HEK293 (cell line): ENCODE results near the gene C3.

ENCODE experiments used
- CTCF ChIA-PET: fragments of 350-600 bp; formaldehyde crosslinking; extraction: SDS; loops from one replicate; lab custom pipeline; 2021; ENCODE audit warnings: antibody characterized with exemption; lab: Yijun Ruan, JAX
- POLR2A ChIA-PET: fragments of 300-600 bp; formaldehyde crosslinking; extraction: SDS; loops from one replicate; lab custom pipeline; 2020; ENCODE audit warnings: antibody characterized with exemption, inconsistent platforms; lab: Yijun Ruan, JAX
- H3K27ac ChIP-seq: fragments of 200-500 bp; sonication (Bioruptor generic); 2 replicates; pipeline ENCODE4 v1.5.1; 2014; ENCODE audit warnings: low read depth, low read length, control low read depth, inconsistent platforms; ENCODE audit errors: extremely low read depth
- H3K36me3 ChIP-seq, 2 experiments: fragments of 200-500 bp in 1 of 2; sonication (Bioruptor generic) in 1 of 2; 1 replicate in 1 of 2; 2 replicates in 1 of 2; pipeline ENCODE4 v1.5.1; 2014 to 2017; ENCODE audit warnings: inconsistent platforms in 2 of 2, low read length in 2 of 2; ENCODE audit not compliant: control insufficient read depth in 2 of 2, insufficient read depth in 1 of 2
- H3K4me1 ChIP-seq: fragments of 200-500 bp; sonication (Bioruptor generic); 2 replicates; pipeline ENCODE4 v1.5.1; 2014; ENCODE audit warnings: mild to moderate bottlenecking, low read length, inconsistent platforms; ENCODE audit not compliant: control insufficient read depth, insufficient read depth
- H3K4me3 ChIP-seq: 2 replicates; pipeline ENCODE4 v1.5.1; 2011; ENCODE audit warnings: low read depth, mild to moderate bottlenecking, control low read depth, low read length, moderate library complexity
- H3K9me3 ChIP-seq: fragments of 200-500 bp; sonication (Bioruptor generic); 2 replicates; pipeline ENCODE4 v1.5.1; 2014; ENCODE audit warnings: low read depth, low read length, inconsistent platforms; ENCODE audit not compliant: control insufficient read depth, insufficient read depth
- EGR2 ChIP-seq: fragments of 450-650 bp; formaldehyde crosslinking; IDR thresholded peaks from 2 replicates; pipeline ENCODE4 v1.5.1; 2016; ENCODE audit warnings: low read depth, missing biosample characterization, missing genetic modification characterization
- GFI1B ChIP-seq: fragments of 450-650 bp; formaldehyde crosslinking; IDR thresholded peaks from 2 replicates; pipeline ENCODE4 v1.5.1; 2016; ENCODE audit warnings: missing biosample characterization, missing genetic modification characterization
- KLF1 ChIP-seq: fragments of 450-650 bp; formaldehyde crosslinking; IDR thresholded peaks from 2 replicates; pipeline ENCODE4 v1.5.1; 2016; ENCODE audit warnings: missing biosample characterization, missing genetic modification characterization
- KLF9 ChIP-seq: fragments of 450-650 bp; formaldehyde crosslinking; IDR thresholded peaks from 2 replicates; pipeline ENCODE4 v1.5.1; 2016; ENCODE audit warnings: missing biosample characterization, missing genetic modification characterization, low read depth
- MEIS1 ChIP-seq: sonication (generic); formaldehyde crosslinking; IDR thresholded peaks from 2 replicates; pipeline ENCODE4 v1.8.1; 2022; ENCODE audit warnings: missing genetic modification reagents, mild to moderate bottlenecking, borderline replicate concordance
- PRDM4 ChIP-seq: fragments of 450-650 bp; formaldehyde crosslinking; IDR thresholded peaks from 2 replicates; pipeline ENCODE4 v1.5.1; 2017; ENCODE audit warnings: missing biosample characterization, missing genetic modification characterization
- SP2 ChIP-seq: fragments of 450-650 bp; formaldehyde crosslinking; IDR thresholded peaks from 2 replicates; pipeline ENCODE4 v1.5.1; 2016; ENCODE audit warnings: missing biosample characterization, missing genetic modification characterization
- SP3 ChIP-seq: fragments of 450-650 bp; formaldehyde crosslinking; IDR thresholded peaks from 2 replicates; pipeline ENCODE4 v1.5.1; 2016; ENCODE audit warnings: missing biosample characterization, missing genetic modification characterization
- WT1 ChIP-seq: fragments of 450-650 bp; formaldehyde crosslinking; IDR thresholded peaks from 2 replicates; pipeline ENCODE4 v1.5.1; 2016; ENCODE audit warnings: missing biosample characterization, missing genetic modification characterization
- ZBTB49 ChIP-seq: fragments of 450-650 bp; formaldehyde crosslinking; IDR thresholded peaks from 2 replicates; pipeline ENCODE4 v1.5.1; 2016; ENCODE audit warnings: missing biosample characterization, missing genetic modification characterization, low read depth
- ZFHX2 ChIP-seq: fragments of 450-650 bp; formaldehyde crosslinking; conservative IDR thresholded peaks from 2 replicates; pipeline ENCODE4 v1.5.1; 2016; ENCODE audit warnings: missing biosample characterization, missing genetic modification characterization
- ZFP37 ChIP-seq: fragments of 450-650 bp; formaldehyde crosslinking; IDR thresholded peaks from 2 replicates; pipeline ENCODE4 v1.5.1; 2016; ENCODE audit warnings: missing biosample characterization, missing genetic modification characterization
- ZNF121 ChIP-seq: fragments of 450-650 bp; formaldehyde crosslinking; IDR thresholded peaks from 2 replicates; pipeline ENCODE4 v1.5.1; 2016; ENCODE audit warnings: missing biosample characterization, missing genetic modification characterization
- ZNF157 ChIP-seq: fragments of 450-650 bp; formaldehyde crosslinking; IDR thresholded peaks from 2 replicates; pipeline ENCODE4 v1.5.1; 2016; ENCODE audit warnings: missing biosample characterization, missing genetic modification characterization
- ZNF341 ChIP-seq: fragments of 450-650 bp; formaldehyde crosslinking; IDR thresholded peaks from 2 replicates; pipeline ENCODE4; 2016; ENCODE audit warnings: low read depth, missing biosample characterization, missing genetic modification characterization
- ZNF394 ChIP-seq: fragments of 450-650 bp; formaldehyde crosslinking; IDR thresholded peaks from 2 replicates; pipeline ENCODE4 v1.5.1; 2016; ENCODE audit warnings: missing biosample characterization, missing genetic modification characterization, mild to moderate bottlenecking, moderate library complexity, borderline replicate concordance
- ZNF514 ChIP-seq: fragments of 450-650 bp; formaldehyde crosslinking; IDR thresholded peaks from 2 replicates; pipeline ENCODE4 v1.5.1; 2016; ENCODE audit warnings: missing biosample characterization, missing genetic modification characterization
- ZNF571 ChIP-seq: fragments of 450-650 bp; formaldehyde crosslinking; IDR thresholded peaks from 2 replicates; pipeline ENCODE4 v1.5.0; 2017; ENCODE audit warnings: missing biosample characterization, missing genetic modification characterization
- ZNF585B ChIP-seq: fragments of 450-650 bp; formaldehyde crosslinking; IDR thresholded peaks from 2 replicates; pipeline ENCODE4 v1.5.1; 2016; ENCODE audit warnings: missing biosample characterization, missing genetic modification characterization
- ZNF624 ChIP-seq: fragments of 450-650 bp; formaldehyde crosslinking; IDR thresholded peaks from 2 replicates; pipeline ENCODE4 v1.5.1; 2017; ENCODE audit warnings: missing biosample characterization, missing genetic modification characterization
- ZNF701 ChIP-seq: fragments of 450-650 bp; formaldehyde crosslinking; IDR thresholded peaks from 2 replicates; pipeline ENCODE4 v1.5.1; 2016; ENCODE audit warnings: missing biosample characterization, missing genetic modification characterization
- ZSCAN30 ChIP-seq: fragments of 450-650 bp; IDR thresholded peaks from 2 replicates; pipeline ENCODE4 v1.5.1; 2018; ENCODE audit warnings: missing biosample characterization, mild to moderate bottlenecking, missing genetic modification characterization, moderate library complexity

C3 gene

GRCh38 chr19:6719540-6719861, 949 bp downstream of the C3 start:
- ChIA-PET POLR2A (no interaction called here), CTCF (no interaction called here)
- Histone ChIP-seq H3K36me3 (no peaks in the 10 kb centered on the region), H3K9me3 (no peaks in the 10 kb centered on the region), H3K4me1 (no peaks in the 10 kb centered on the region), H3K27ac (no peak overlapping the region), H3K4me3 (no peak overlapping the region)
- TF ChIP-seq ZNF624 (tag by site-specific recombination) (no peak), ZNF701 (tag by site-specific recombination) (no peak), MEIS1 (CRISPR knock-in tag) (no peak), GFI1B (no peak), ZBTB49 (tag by site-specific recombination) (no peak), PRDM4 (tag by site-specific recombination) (no peak), ZNF514 (no peak), ZNF585B (tag by site-specific recombination) (no peak), ZNF157 (tag by site-specific recombination) (no peak), ZNF394 (tag by site-specific recombination) (no peak)

GRCh38 chr19:6718741-6719539, 1.5 kb downstream of the C3 start:
- CTCF ChIA-PET = interaction anchor here (0.6 kb wide), 1 partner anchor 731 kb away, joined by 4 read pairs; no protein-coding TSS in a partner anchor

GRCh38 chr19:6718111-6718740, 2.2 kb downstream of the C3 start:
- Histone ChIP-seq H3K9me3 (no peaks in the 10 kb centered on the region), H3K27ac (no peak overlapping the region), H3K4me1 (no peaks in the 10 kb centered on the region), H3K4me3 (no peak overlapping the region), H3K36me3 (no peaks in the 10 kb centered on the region)
- TF ChIP-seq ZNF394 (tag by site-specific recombination) = no peak
- TF ChIP-seq ZFHX2 (tag by site-specific recombination) = 0 out of 2 replicates have a peak, but pooled peaks have one; percentile 4
- TF ChIP-seq WT1 (tag by site-specific recombination) = no peak
- peak; percentile 59 for TF ChIP-seq ZNF341
- ChIA-PET POLR2A (no interaction called here), CTCF (interaction anchor here (0.6 kb wide), 1 partner anchor 731 kb away, joined by 4 read pairs; no protein-coding TSS in a partner anchor)

More at GRCh38 chr19:6718741-6719539, 1.5 kb downstream of the C3 start:
- H3K36me3 ChIP-seq = no peaks in the 10 kb centered on the region
- POLR2A ChIA-PET = no interaction called here
- no peaks in the 10 kb centered on the region for H3K9me3 ChIP-seq
- no peaks in the 10 kb centered on the region for H3K4me1 ChIP-seq
- no peak overlapping the region for H3K4me3 ChIP-seq
- no peak overlapping the region for H3K27ac ChIP-seq
- no peak for TF ChIP-seq ZFP37 (tag by site-specific recombination)
- TF ChIP-seq ZNF571 (tag by site-specific recombination) = no peak
- TF ChIP-seq SP3 (tag by site-specific recombination) = peak; percentile 82
- no peak for TF ChIP-seq ZNF121 (tag by site-specific recombination)
- no peak for TF ChIP-seq ZSCAN30 (tag by site-specific recombination)
- peak; percentile 28; the same call in 1 of the 2 replicates for TF ChIP-seq EGR2 (tag by site-specific recombination)
- peak; percentile 87 for TF ChIP-seq KLF9
- peak; percentile 24; the same call in 1 of the 2 replicates for TF ChIP-seq ZFHX2 (tag by site-specific recombination)
- TF ChIP-seq SP2 (tag by site-specific recombination) = peak; percentile 62
- TF ChIP-seq KLF1 (tag by site-specific recombination) = peak; percentile 52; the same call in 1 of the 2 replicates
